GM12878 (cell line): ENCODE results near the gene PCK2. TPM values are rescaled to one million over a fixed set of nuclear protein-coding genes. Genes with fewer than 3 reads are reported as not detected.
A peak's percentile ranks its signal among the peaks of the same experiment; 100 is the strongest.

Experiments used
- ATF7 ChIP-seq: fragments of 450-650 bp; IDR thresholded peaks from 2 replicates; pipeline ENCODE4 v1.6.1; 2016; ENCODE audit warnings: low read depth, mild to moderate bottlenecking
- MYB ChIP-seq: fragments of 150-350 bp; IDR thresholded peaks from 2 replicates; pipeline ENCODE4 v1.6.1; 2014; ENCODE audit warnings: mild to moderate bottlenecking, low read depth, low read length, borderline replicate concordance
- NRF1 ChIP-seq: conservative IDR thresholded peaks from 2 replicates; pipeline ENCODE4 v1.6.1; 2011; ENCODE audit warnings: mild to moderate bottlenecking, low read depth, low read length, improper control_type of control experiment
- PKNOX1 ChIP-seq: fragments of 450-650 bp; IDR thresholded peaks from 2 replicates; pipeline ENCODE4 v1.6.1; 2016; ENCODE audit warnings: mild to moderate bottlenecking
- PML ChIP-seq: IDR thresholded peaks from 2 replicates; pipeline ENCODE4 v1.6.1; 2012; ENCODE audit warnings: low read length, inconsistent platforms
- PRDM15 ChIP-seq: fragments of 450-650 bp; formaldehyde crosslinking; IDR thresholded peaks from 2 replicates; pipeline ENCODE4 v1.4.0; 2020; ENCODE audit warnings: mild to moderate bottlenecking, moderate library complexity
- RB1 ChIP-seq: fragments of 450-650 bp; formaldehyde crosslinking; IDR thresholded peaks from 2 replicates; pipeline ENCODE4 v1.6.1; 2017; ENCODE audit warnings: mild to moderate bottlenecking, borderline replicate concordance
- SKIL ChIP-seq: fragments of 450-650 bp; IDR thresholded peaks from 2 replicates; pipeline ENCODE4 v1.6.1; 2017; ENCODE audit warnings: mild to moderate bottlenecking, low read depth, inconsistent platforms; ENCODE audit not compliant: poor library complexity, severe bottlenecking
- SRF ChIP-seq, 2 experiments: IDR thresholded peaks; 2 replicates each; pipeline ENCODE4 v1.6.1; 2011; ENCODE audit warnings: low read depth in 2 of 2, low read length in 2 of 2, mild to moderate bottlenecking in 1 of 2, moderate library complexity in 1 of 2
- TCF3 ChIP-seq: IDR thresholded peaks from 2 replicates; pipeline ENCODE4 v1.6.1; 2012; ENCODE audit warnings: low read depth, mild to moderate bottlenecking, low read length, borderline replicate concordance; ENCODE audit not compliant: insufficient read depth
- ZNF207 ChIP-seq: fragments of 450-650 bp; IDR thresholded peaks from 2 replicates; pipeline ENCODE4 v1.6.1; 2014; ENCODE audit warnings: antibody characterized with exemption, mild to moderate bottlenecking, borderline replicate concordance
- ZNF687 ChIP-seq: fragments of 450-650 bp; IDR thresholded peaks from 2 replicates; pipeline ENCODE4 v1.6.1; 2017; ENCODE audit warnings: mild to moderate bottlenecking, moderate library complexity
- polyA plus RNA-seq, 11 experiments: library from polyadenylated mRNA; depleted of rRNA in 4 of 11; unstranded in 6 of 11; stranded (reverse) in 5 of 11; fragments of >200 nt; fragmentation: Nextera tagmentation in 4 of 11; fragmentation: Illumina TruSeq in 1 of 11; extraction: Ambion mirVana in 4 of 11; extraction: Trizol in 1 of 11; gene quantifications; 1 replicate in 1 of 11; 2 replicates in 10 of 11; pipeline versions ENCODE4 v1.2.1 to v1.2.3, GENCODE V29; 2011 to 2016; ENCODE audit warnings: inconsistent platforms in 2 of 11, missing spikeins in 2 of 11, low read depth in 1 of 11
- total RNA-seq, 4 experiments: library from RNA; depleted of rRNA in 3 of 4; stranded (reverse); fragments of >200 nt in 3 of 4; fragmentation: Illumina TruSeq in 1 of 4; extraction: Trizol in 1 of 4; gene quantifications; 2 replicates each; pipeline versions ENCODE4 v1.2.1 to v1.2.3, GENCODE V29; 2013 to 2021
- TF ChIP-seq, protein P1 (sequence below): fragments of 450-650 bp; IDR thresholded peaks from 2 replicates; pipeline ENCODE4 v1.6.1; 2017; ENCODE audit warnings: mild to moderate bottlenecking

Gene PCK2
- total and polyA plus RNA-seq, 10 of the 15 experiments (the other 5 are each of a cell fraction or from before 2014, with no cell fraction given), result 6.6 to 110 (median 44.6) TPM

- TF ChIP-seq PKNOX1 (no peak), RB1 (peak; percentile 61; the same call in 1 of the 2 replicates), ZNF687 (0 out of 2 replicates have a peak, but pooled peaks have one; percentile 17), SKIL (no peak), NRF1 (no peak), SRF (IDR thresholded peaks at IDR 0.05; ENCODE audit: low read depth in 2 of 2, low read length in 2 of 2) (no peak), TCF3 (no peak), PML (no peak), ATF7 (no peak), ZNF207 (no peak), MYB (no peak), PRDM15 (CRISPR knock-in tag) (no peak)
- TF ChIP-seq, protein P1, sequence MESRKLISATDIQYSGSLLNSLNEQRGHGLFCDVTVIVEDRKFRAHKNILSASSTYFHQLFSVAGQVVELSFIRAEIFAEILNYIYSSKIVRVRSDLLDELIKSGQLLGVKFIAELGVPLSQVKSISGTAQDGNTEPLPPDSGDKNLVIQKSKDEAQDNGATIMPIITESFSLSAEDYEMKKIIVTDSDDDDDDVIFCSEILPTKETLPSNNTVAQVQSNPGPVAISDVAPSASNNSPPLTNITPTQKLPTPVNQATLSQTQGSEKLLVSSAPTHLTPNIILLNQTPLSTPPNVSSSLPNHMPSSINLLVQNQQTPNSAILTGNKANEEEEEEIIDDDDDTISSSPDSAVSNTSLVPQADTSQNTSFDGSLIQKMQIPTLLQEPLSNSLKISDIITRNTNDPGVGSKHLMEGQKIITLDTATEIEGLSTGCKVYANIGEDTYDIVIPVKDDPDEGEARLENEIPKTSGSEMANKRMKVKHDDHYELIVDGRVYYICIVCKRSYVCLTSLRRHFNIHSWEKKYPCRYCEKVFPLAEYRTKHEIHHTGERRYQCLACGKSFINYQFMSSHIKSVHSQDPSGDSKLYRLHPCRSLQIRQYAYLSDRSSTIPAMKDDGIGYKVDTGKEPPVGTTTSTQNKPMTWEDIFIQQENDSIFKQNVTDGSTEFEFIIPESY, result no peak
These were observed 41.4 kb downstream of the PCK2 start (continued) for GRCh38 chr14:24135584-24135833.
